Renal cortical epithelial cell (primary cell): ENCODE results near the gene DCUN1D4. TPM values are rescaled to one million over a fixed set of nuclear protein-coding genes. Genes with fewer than 3 reads are reported as not detected.

Experiments
- DNase-seq: peaks from one replicate; pipeline ENCODE4 v3.0.0-alpha.2; 2011; ENCODE audit warnings: low read depth
- total RNA-seq: library from RNA; depleted of rRNA; stranded (reverse); fragments of >200 nt; gene quantifications from 2 replicates; pipeline ENCODE4 v1.2.3, GENCODE V29; 2014

DCUN1D4 gene
- total RNA-seq, 1 donor from 2014 or later: 81.4 TPM

DNA sequence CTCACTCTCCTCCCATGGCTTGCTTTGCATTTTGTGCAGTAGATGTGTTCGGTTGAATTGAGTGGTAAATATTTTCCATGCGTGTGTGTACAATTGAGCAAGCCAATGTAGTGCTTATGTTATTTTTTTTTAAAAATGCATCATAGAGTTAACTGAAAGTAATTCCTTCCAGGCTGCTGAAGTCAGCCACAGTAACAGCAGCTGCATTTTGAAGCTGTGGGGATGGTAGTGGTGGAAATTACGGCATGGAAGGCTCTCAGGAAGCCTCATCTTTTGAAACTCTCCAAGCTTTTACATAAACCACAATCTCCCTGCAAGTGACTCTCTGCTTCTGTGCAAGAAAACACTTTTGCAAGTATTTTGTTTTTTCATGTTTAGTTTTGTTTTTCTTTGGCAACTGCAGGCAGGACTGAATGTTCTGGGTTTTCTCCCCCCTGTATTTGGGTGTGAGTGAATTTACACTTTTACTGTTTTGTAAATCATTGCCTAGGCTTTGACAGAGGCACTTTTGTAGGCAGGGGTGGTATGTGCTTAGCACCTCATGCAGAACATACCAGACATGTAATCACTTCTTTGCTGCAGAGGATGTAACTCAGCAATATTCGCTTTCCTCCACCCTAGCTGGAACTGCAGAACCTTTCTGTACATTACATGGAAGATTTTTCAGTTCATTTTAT, 121.0 kb downstream of the DCUN1D4 start:
- DNase-seq: peak; percentile 93

DNA sequence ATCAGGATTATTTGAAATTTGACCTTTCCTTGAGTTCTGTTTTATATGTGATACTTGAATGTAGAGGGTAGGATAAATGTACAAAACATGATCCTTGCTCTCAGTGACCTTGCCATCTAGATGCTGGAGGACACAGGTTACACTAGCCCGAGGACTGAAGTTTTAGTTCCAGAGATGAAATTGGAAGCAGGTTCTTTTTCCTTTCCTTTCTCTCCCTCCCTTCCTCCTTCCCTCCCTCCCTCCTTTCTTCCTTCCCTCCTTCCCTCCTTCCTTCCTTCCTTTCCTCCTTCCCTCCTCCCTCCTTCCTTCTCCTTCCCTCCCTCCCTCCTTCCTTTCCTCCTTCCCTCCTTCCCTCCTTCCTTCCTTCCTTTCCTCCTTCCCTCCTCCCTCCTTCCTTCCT, 122.9 kb downstream of the DCUN1D4 start:
- DNase-seq: no peak

Other genes starting within 250 kb of the DCUN1D4 start
- gene LRRC66, start 177.2 kb downstream of the DCUN1D4 start, total RNA-seq: 0.55 TPM in 1 of 2 replicates, not detected in the other
- gene SGCB, start 195.1 kb downstream of the DCUN1D4 start, total RNA-seq: 15.3 and 38.9 TPM in 2 replicates
- 7.3 and 20.8 TPM in 2 replicates for gene SPATA18, start 208.2 kb downstream of the DCUN1D4 start, total RNA-seq